ENCODE measurements around the gene NOLC1. TPM values are rescaled to one million over a fixed set of nuclear protein-coding genes. Genes with fewer than 3 reads are reported as not detected.

NOLC1 gene
- total and polyA plus RNA-seq, 10 of the 15 experiments (the other 5 are each of a cell fraction or from before 2014, with no cell fraction given): 91.7 to 244 (median 128) TPM

DNA sequence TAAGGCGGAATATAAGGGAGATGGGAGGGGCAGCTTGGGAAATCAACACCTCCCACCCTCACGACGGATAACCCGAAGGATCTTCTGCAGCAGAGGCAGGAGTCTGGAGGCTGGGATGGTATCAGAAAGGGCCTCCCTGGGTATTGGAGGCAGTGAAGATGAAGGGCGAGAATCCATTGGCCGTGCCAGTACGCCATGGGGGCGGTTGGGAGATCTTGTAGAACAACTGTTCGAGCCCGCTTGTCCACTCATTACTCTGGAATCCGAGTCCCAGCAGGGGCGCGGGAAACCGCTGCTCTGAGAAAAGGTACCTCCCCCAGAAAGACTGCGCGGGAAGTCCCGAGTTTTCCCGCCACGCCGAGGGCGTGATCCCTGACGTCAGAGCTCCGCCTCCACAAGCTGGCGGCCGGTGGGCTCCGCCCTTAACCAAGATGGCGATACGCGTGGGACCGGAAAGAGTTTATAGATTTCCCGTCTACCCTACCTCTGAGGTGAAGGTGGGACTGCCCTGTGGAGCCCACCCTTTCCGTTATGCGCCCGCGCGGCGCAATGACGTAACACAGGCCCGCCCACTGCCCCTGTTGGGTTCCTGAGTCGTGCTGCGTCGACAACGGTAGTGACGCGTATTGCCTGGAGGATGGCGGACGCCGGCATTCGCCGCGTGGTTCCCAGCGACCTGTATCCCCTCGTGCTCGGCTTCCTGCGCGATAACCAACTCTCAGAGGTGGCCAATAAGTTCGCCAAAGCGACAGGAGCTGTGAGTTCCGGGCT, at the start of gene NOLC1 (continued):
- TF ChIP-seq, protein P1, sequence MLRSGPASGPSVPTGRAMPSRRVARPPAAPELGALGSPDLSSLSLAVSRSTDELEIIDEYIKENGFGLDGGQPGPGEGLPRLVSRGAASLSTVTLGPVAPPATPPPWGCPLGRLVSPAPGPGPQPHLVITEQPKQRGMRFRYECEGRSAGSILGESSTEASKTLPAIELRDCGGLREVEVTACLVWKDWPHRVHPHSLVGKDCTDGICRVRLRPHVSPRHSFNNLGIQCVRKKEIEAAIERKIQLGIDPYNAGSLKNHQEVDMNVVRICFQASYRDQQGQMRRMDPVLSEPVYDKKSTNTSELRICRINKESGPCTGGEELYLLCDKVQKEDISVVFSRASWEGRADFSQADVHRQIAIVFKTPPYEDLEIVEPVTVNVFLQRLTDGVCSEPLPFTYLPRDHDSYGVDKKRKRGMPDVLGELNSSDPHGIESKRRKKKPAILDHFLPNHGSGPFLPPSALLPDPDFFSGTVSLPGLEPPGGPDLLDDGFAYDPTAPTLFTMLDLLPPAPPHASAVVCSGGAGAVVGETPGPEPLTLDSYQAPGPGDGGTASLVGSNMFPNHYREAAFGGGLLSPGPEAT (IDR thresholded peaks at IDR 0.05; ENCODE audit: low read depth): peak; percentile 96
- TF ChIP-seq JUNB (IDR thresholded peaks at IDR 0.05) (no peak), GABPA (IDR thresholded peaks at IDR 0.05; ENCODE audit: low read depth) (peak; percentile 94), CBX5 (IDR thresholded peaks at IDR 0.05; ENCODE audit: low read depth) (no peak), WRNIP1 (IDR thresholded peaks at IDR 0.05; ENCODE audit: borderline replicate concordance, low read depth, low read length) (no peak), MTA3 (IDR thresholded peaks at IDR 0.05; ENCODE audit: borderline replicate concordance, low read length) (0 out of 2 replicates have a peak, but pooled peaks have one; percentile 24), TARDBP (IDR thresholded peaks at IDR 0.05; ENCODE audit: borderline replicate concordance) (peak; percentile 84), CHD4 (IDR thresholded peaks at IDR 0.05) (no peak), EP300 (IDR thresholded peaks at IDR 0.05; ENCODE audit: borderline replicate concordance in 1 of 2, control insufficient read depth in 1 of 2, low read depth in 2 of 2, low read length in 2 of 2) (peak; percentile 48 to 57; a peak in 1 of 4 replicates), BACH1 (IDR thresholded peaks at IDR 0.05; ENCODE audit: borderline replicate concordance) (peak; percentile 51; the same call in 1 of the 2 replicates), STAT1 (conservative IDR thresholded peaks at IDR 0.05) (no peak; the same call in 1 of the 2 replicates), NFYB (IDR thresholded peaks at IDR 0.05; ENCODE audit: insufficient read depth, low read depth, low read length) (no peak), SIN3A (IDR thresholded peaks at IDR 0.05; ENCODE audit: low read depth, low read length) (no peak), RB1 (IDR thresholded peaks at IDR 0.05; ENCODE audit: borderline replicate concordance) (peak; percentile 100), GATAD2B (conservative IDR thresholded peaks at IDR 0.05; ENCODE audit: low read depth) (peak; percentile 46; the same call in 1 of the 2 replicates)
- TF ChIP-seq, protein P2, sequence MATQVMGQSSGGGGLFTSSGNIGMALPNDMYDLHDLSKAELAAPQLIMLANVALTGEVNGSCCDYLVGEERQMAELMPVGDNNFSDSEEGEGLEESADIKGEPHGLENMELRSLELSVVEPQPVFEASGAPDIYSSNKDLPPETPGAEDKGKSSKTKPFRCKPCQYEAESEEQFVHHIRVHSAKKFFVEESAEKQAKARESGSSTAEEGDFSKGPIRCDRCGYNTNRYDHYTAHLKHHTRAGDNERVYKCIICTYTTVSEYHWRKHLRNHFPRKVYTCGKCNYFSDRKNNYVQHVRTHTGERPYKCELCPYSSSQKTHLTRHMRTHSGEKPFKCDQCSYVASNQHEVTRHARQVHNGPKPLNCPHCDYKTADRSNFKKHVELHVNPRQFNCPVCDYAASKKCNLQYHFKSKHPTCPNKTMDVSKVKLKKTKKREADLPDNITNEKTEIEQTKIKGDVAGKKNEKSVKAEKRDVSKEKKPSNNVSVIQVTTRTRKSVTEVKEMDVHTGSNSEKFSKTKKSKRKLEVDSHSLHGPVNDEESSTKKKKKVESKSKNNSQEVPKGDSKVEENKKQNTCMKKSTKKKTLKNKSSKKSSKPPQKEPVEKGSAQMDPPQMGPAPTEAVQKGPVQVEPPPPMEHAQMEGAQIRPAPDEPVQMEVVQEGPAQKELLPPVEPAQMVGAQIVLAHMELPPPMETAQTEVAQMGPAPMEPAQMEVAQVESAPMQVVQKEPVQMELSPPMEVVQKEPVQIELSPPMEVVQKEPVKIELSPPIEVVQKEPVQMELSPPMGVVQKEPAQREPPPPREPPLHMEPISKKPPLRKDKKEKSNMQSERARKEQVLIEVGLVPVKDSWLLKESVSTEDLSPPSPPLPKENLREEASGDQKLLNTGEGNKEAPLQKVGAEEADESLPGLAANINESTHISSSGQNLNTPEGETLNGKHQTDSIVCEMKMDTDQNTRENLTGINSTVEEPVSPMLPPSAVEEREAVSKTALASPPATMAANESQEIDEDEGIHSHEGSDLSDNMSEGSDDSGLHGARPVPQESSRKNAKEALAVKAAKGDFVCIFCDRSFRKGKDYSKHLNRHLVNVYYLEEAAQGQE (IDR thresholded peaks at IDR 0.05; ENCODE audit: low read depth, low read length): no peak
- TF ChIP-seq, protein P3, sequence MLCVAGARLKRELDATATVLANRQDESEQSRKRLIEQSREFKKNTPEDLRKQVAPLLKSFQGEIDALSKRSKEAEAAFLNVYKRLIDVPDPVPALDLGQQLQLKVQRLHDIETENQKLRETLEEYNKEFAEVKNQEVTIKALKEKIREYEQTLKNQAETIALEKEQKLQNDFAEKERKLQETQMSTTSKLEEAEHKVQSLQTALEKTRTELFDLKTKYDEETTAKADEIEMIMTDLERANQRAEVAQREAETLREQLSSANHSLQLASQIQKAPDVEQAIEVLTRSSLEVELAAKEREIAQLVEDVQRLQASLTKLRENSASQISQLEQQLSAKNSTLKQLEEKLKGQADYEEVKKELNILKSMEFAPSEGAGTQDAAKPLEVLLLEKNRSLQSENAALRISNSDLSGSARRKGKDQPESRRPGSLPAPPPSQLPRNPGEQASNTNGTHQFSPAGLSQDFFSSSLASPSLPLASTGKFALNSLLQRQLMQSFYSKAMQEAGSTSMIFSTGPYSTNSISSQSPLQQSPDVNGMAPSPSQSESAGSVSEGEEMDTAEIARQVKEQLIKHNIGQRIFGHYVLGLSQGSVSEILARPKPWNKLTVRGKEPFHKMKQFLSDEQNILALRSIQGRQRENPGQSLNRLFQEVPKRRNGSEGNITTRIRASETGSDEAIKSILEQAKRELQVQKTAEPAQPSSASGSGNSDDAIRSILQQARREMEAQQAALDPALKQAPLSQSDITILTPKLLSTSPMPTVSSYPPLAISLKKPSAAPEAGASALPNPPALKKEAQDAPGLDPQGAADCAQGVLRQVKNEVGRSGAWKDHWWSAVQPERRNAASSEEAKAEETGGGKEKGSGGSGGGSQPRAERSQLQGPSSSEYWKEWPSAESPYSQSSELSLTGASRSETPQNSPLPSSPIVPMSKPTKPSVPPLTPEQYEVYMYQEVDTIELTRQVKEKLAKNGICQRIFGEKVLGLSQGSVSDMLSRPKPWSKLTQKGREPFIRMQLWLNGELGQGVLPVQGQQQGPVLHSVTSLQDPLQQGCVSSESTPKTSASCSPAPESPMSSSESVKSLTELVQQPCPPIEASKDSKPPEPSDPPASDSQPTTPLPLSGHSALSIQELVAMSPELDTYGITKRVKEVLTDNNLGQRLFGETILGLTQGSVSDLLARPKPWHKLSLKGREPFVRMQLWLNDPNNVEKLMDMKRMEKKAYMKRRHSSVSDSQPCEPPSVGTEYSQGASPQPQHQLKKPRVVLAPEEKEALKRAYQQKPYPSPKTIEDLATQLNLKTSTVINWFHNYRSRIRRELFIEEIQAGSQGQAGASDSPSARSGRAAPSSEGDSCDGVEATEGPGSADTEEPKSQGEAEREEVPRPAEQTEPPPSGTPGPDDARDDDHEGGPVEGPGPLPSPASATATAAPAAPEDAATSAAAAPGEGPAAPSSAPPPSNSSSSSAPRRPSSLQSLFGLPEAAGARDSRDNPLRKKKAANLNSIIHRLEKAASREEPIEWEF (IDR thresholded peaks at IDR 0.05; ENCODE audit: insufficient replicate concordance, low read depth, low read length): no peak
- TF ChIP-seq, protein P4, sequence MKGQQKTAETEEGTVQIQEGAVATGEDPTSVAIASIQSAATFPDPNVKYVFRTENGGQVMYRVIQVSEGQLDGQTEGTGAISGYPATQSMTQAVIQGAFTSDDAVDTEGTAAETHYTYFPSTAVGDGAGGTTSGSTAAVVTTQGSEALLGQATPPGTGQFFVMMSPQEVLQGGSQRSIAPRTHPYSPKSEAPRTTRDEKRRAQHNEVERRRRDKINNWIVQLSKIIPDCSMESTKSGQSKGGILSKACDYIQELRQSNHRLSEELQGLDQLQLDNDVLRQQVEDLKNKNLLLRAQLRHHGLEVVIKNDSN (IDR thresholded peaks at IDR 0.05; ENCODE audit: borderline replicate concordance, extremely low read length, insufficient read depth, low read depth, low read length): no peak
